ENCODE data around the gene FAM110D.

FAM110D gene

DNA sequence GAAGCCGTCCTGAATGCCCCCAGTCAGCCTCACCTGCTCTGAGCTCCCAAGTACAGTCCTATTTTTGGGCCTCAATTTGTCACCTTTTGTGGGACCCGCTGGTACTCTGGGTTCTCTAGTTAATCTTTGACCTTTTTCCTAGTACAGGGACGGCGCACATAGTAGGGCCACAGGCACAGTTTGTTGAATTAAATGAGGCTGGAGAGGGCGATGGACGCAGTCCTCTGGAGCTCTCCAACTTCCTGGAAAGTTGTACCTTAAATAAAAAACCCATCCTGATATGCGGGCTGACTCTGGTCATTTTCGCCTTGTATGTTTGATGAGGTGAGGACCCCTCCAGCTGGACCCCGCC is 4.8 kb downstream of the FAM110D start:
- no peak for DNase-seq (ENCODE audit: low spot score)

DNA sequence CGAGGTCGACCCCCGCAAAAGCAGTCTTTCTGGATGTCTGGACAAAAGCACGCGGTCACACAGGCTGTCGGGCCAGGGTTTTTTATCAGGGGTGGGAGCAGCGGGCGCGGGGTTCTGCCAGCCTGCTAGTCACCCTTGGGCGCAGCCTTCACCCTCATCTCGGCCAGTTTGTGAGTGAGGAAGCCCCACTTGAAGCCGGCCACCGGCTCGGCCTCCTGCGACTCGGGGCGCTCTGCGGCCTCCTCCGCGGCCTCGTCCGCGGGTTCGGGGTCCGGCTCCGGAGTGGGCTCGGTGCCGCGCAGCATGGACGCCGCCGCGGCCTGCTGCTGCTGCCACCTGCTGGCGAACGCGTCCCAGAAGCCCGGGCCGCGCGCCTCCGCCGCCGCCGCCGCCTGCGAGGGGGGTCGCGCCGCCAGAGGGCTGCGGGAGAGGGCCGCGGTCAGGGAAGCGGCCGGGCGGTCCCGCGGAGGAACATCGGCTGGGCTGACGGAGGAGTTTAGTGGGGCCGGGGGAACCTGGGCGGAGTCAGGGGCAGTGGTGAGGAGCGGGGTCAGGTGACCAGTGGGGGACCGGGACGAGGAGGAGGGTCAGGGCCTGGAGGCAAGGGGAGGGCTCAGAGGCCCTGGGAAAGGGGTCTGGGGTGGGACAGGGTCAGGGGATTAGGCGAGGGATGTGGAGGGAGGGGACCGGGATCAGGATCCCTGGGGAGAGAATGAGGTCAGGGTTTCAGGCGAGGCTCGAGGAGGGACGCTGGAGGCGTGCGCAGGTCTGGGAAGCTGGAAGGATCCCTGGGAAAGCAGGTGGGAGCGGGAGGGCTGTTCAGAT is 5.4 kb downstream of the FAM110D start:
- DNase-seq (ENCODE audit: low spot score): peak; percentile 62

DNA sequence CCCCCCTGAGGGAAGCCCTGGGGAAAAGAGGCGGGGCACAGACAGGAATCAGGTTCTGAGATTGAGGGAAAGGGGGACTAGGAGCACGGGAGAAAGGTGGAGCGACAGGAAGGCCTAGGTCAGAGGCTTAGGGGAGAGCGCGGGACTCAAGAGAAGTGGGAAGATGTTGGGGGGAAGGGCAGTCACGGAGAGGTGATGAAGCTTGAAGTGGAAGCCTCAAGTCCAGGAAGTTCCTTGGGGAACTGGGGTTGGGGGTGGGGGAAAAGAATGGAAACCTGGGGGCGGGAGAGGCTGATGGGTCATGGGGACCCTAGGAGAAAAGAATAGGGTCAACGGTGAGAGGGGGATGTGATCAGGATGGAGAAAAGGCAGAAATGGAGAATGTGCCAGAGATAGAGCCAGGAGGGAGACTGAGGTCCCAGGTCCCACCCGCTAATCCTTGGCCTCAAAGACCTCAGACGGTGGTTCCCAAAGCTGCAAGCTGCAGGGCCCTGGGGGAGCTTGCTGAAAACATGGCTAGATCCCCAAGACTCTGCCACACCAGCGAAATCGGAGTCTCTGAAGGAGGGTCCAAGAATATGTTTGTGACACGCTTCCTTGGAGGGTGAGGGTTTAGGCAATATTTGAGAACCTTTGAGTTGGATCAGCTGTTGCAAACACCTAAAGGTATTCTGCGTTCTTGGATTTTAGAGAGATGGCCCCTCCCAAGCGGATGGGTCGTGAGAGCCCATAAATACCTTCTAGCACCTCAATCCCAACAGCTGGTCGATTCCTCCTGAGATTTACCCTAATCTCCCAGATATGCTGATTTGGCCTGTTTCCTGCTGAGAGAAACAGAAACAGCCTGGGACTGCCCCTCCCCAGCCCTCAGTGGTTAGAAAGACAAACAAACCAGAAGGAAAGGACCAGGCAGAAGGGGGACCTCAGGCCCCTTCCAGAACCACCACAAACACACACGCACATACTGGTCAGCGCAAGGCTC is 6.3 kb downstream of the FAM110D start:
- DNase-seq (ENCODE audit: low spot score): no peak

DNA sequence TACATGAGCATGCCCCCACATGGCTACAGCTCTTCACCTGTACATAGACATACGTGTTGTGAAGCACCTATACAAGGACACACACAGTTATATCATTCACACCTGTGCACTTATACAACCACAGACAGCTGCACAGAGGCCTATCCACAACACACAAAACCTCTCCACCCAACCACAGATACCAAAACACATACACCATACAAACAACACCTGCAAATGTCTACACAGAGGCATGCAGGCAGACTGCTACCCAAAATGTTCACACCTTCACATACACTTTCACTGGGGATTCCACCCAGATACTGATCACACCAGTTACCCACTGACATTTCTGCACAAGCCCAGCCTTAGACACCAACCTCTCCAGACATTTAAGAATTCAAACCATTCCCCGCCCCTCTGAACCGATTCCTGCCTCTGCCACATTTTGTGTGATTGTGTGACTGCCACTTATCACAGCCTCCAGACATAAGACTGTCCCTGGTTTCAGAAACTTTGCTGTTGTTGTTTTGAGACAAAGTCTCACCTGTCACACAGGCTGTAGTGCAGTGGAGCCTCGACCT is 7.9 kb downstream of the FAM110D start:
- no peak for DNase-seq (ENCODE audit: low spot score)

DNA sequence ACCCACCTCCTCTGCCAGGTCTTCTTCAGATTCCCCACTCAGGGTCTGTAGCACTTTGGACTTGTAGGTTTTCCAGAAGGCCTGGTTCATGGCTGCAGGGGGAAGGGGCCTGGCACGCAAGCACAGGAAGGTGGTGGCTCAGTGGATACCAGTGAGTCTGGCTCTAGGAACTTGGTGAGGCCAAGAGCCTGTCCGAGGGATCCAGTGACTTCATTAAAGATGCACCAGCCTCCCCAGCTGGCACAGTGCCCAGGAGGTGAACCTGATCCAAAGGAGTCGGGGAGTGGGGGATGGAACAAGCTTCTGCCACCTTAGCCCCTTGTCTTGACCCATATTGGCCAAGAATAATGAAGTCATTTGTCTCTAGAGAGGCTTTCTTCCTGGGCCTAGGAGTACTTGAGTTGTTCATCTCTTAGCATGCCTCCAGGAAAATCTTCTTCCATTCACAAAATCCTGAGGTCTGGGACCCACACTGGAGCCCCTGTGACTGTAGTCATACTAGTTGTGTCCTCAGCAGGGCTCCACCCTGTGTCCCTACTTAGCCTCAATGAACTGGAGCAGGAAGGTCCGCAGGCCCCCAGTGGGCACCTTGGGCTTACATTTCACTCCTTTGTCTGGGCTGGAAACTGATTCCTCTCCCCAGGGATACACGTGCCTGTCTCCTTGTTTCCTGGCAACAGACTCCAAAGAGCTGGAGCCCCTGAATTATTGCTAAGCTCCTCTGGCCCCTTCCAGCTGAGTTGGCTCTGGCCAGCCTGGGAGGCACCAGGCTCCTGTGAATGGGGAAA is 9.7 kb downstream of the FAM110D start, which contains the start of gene C1orf232:
Gene C1orf232, minus strand, starts transcription at position 554 of the 788 bp plus-strand sequence. Its CDS starts 464 bp downstream, at position 90.
- no peak for DNase-seq (ENCODE audit: low spot score)

DNA sequence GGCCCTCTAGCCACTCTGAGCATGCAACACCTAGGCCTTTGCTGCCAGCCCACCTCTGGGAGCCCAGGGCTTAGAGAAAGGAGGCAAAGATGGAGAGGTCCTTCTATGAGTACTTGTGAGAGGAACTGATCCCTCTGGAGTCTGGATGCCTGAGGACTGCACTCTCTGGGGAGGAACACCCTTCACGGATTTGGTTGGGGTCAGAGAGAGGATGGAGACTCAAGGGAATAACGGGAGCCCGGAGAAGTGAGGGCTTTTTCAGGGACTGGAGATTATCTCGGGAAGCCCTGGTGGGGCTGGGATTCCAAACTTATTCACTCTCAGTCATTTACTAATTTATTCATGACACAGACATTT is 10.3 kb downstream of the FAM110D start:
- DNase-seq (ENCODE audit: low spot score): no peak

DNA sequence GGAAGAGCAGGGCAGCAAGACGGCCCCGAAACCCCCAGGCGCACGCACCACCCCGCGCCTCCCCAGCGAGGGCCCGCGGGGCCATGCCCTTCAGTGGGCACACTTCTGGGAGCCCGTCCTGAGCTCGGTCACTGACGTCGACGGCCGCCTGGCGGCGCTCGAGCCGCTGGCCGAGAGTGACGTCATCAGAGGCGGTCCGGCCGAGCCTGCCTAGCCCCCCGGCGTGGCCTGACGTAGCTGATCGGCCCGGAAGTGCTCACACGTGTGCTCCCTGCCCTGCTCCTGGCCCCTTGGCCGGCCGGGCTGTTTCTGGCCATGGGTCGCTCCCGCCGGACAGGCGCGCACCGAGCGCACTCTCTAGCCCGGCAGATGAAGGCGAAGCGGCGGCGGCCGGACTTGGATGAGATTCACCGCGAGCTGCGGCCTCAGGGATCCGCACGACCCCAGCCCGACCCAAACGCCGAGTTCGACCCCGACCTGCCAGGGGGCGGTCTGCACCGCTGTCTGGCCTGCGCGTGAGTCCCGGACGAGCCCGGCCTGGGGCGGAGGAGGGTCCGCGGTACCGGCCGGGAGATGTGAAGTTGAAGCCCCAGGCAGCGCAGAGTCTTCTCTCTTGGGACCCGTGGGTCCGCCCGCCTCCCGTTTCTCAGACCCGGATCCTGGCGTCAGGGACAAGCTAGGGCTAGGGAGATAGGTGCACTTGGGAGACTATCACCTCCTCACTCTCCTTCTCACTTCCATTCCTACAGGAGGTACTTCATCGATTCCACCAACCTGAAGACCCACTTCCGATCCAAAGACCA is 11.0 kb downstream of the FAM110D start, which contains the start of gene ZNF593:
Gene ZNF593, plus strand, starts transcription at position 240 of the 803 bp plus-strand sequence. Its CDS starts 76 bp downstream, at position 316.
- peak; percentile 97 for DNase-seq (ENCODE audit: low spot score)

DNA sequence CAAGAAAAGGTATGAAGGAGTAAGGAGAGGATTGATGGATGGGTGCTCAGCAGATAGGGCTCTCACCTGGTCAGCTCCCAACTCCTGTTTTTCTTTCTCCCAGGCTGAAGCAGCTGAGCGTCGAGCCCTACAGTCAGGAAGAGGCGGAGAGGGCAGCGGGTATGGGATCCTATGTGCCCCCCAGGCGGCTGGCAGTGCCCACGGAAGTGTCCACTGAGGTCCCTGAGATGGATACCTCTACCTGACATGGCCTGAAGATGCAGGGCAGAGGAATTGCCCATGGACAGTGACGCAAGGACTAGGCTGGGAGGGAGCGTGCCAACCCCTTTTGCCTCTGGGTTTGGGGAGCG is 11.6 kb downstream of the FAM110D start:
- DNase-seq (ENCODE audit: low spot score): no peak

DNA sequence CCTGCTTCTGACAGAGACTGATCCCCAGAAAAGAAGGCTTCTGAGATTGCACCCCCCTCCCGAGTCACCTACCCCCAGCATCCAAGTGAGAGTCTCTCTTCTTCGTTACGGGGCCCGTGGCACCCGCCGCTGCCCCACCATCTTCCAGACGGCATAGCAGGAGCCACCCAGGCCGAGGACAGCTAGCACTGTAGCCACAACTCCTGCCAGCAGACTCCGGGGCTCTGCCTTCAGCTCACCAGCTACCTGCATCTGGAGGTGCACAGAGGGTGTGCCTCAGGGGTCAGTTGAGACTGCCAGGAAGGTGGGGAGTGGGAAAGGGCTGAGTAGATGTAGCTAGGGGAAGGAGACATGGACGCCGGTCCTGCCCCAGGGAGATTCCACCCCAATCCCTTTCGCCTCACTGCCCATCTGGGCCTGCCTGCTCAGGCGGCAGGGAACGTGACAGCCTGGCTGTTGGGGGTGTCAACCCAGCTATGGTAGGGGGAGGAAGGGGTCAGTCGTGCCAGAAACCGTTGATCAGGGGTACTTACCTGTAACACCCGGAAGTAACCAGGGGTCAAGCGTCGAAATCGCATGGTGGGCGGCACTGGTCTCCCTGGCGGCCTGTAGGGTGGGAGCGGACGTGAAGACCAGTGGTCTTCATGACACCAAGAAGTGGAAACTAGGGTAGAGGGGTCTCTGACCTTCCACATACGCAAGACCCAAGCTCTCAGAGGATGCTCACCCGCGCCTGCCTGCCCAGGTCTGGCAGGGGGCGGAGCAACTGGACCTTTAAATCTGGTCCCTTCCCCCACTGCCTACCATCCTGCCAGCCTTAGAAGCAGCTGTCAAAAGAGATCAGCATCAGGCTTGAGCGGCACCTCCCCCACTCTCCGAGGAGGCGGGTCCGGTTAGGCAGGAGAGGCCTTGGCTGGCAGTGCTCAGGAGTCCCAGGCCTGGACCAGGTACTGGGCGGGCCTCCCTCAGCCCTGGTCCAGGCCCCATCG is 12.5 kb downstream of the FAM110D start, which contains the start of gene ZNF593OS:
Gene ZNF593OS, minus strand, starts transcription at position 749 of the 989 bp plus-strand sequence. Its CDS starts 171 bp downstream, at position 578.
- no peak for DNase-seq (ENCODE audit: low spot score)

DNA sequence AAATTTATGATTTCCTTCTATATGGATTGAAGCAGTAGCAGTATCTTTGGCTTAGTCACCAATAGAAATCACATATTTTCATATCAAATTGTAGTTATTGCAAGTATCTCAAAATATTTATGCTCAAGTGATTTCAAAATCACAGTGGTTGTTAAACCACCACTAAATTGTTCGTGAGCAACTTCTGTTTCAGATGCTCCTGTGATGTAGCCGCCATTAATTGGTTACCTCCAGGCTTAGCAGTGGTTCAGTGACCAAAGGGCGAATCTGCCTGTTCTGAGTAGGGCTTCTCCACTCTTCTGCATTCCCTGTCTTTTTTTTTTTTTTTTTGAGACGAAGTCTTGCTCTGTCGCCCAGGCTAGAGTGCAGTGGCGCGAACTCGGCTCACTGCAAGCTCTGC is 16.5 kb downstream of the FAM110D start:
- no peak for DNase-seq (ENCODE audit: low spot score)

DNA sequence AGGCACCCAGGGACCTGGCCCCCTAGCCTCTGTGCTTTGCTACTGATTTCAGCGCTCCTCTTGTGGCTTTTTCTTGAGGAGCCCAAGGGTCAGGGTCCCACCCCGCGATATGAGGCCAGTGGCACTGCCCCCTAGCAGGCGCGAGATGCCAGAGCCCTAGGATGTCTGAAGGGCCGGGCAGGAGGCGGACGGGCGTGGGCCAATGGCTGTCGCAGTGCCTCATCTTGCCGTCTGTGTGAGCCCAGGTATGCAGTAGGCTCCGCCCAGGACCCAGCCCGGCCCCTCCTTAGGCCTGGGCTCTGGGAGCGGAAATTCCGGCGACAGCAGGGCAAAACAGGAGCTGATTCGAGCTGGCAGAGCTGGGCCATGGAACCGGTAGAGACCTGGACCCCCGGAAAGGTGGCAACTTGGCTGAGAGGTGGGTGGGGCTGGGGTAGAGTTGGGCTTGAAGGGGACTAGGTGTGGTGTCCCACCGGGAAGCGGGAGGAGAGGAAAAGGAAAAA is 18.4 kb downstream of the FAM110D start, which contains the start of gene CNKSR1:
Gene CNKSR1, plus strand, starts transcription at position 310 of the 503 bp plus-strand sequence. Its CDS starts 57 bp downstream, at position 367.
- no peak for DNase-seq (ENCODE audit: low spot score)

DNA sequence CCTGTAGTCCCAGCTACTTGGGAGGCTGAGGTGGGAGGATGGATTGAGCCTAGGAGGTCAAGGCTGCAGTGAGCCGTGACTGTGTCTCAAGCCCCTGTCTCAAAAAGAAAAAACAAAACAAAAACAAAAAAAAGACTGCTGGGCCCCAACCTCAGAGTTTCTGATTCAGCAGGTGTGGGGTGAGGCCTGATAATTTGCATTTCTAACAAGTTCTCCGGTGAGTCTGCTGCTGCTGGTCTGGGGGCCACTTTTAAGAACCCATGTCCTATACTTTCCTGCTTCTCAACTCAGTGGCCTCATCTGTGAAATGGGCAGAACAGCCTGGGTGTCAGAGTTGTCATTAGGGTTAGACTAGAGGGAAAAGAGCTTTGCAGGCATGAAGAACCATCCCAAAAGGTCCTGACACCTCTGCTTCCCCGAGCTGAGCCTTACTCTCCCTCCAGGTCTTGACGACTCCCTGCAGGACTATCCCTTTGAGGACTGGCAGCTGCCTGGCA is 21.2 kb downstream of the FAM110D start:
- DNase-seq (ENCODE audit: low spot score): no peak

DNA sequence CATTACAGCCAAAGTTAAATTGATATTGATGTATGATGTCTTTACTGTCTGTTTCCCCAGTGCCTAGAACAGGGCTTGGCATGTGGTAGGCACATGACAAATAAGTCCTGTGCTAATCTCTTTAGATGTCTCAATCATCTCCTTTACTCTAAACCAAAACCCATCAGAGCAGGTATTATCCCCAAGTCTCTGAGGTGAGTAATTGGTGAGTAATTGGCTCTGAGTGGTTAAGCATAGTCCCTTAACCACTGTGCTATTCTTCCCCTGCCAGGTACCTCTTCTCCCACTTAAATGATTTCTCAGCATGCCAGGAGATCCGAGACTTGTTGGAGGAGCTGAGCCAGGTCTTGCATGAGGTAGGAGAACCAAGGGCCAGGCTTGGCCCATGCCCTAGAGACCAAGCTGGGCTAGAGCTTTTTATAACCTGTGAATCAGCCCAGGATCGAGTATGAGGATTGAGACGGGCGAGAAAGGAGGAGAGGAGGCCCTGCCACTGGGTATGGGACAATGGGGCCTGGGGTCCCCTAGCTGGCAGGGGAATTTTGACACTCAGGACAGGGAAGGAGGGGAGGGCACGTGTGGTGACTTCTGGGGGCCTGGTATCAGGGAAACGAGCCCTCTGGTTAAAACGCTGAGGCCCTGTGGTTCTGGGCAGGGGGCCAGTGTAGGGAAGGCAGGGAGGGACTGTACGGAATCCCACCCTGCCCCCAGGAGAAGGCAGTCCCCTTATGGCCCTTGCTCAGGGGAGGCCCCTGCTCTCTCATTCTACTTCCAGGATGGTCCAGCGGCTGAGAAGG is 22.9 kb downstream of the FAM110D start:
- DNase-seq (ENCODE audit: low spot score): no peak

DNA sequence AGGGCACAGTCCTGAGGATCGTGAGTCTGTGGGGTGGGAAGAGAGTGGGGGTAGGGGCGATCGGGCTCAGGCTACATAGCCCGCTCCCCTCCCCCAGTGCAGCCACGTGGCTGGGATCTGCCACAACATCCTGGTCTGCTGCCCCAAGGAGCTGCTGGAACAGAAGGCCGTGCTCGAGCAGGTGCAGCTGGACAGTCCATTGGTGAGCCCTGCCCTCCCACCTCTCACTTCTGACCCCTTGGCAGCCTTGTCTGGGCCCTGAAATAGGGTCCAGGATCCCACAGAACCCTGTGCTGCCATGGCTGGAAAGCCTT is 23.5 kb downstream of the FAM110D start:
- DNase-seq (ENCODE audit: low spot score): no peak

DNA sequence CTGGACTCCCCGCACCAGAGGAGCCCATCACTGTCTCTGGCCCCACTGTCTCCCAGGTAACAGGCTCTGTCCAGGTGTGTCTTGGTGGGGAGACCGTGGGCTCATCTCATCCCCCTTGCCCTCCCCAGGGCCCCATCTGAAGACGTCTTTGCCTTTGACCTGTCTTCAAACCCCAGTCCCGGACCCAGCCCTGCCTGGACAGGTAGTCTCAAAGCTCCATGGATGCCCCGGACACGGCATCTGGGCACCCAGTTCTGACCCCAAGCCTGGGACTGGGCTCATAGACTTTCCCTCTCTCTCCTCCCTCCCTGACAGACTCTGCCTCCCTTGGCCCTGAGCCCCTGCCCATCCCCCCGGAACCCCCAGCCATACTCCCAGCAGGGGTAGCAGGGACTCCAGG is 25.2 kb downstream of the FAM110D start:
- no peak for DNase-seq (ENCODE audit: low spot score)

DNA sequence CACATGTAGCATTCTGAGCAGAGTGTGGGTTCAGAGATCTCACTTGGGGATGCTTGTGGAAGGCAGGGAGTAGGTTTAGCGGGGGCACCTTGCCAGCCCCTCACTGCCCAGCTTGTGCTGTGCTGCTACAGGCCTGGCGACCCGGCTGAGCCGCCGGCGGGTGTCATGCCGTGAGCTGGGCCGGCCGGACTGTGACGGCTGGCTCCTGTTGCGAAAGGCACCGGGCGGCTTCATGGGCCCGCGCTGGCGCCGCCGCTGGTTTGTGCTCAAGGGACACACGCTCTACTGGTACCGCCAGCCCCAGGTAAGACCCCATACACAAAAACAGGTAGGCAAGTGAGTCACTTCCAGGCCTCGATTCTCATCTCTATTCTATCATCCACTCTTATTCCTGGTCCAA is 26.0 kb downstream of the FAM110D start:
- no peak for DNase-seq (ENCODE audit: low spot score)

DNA sequence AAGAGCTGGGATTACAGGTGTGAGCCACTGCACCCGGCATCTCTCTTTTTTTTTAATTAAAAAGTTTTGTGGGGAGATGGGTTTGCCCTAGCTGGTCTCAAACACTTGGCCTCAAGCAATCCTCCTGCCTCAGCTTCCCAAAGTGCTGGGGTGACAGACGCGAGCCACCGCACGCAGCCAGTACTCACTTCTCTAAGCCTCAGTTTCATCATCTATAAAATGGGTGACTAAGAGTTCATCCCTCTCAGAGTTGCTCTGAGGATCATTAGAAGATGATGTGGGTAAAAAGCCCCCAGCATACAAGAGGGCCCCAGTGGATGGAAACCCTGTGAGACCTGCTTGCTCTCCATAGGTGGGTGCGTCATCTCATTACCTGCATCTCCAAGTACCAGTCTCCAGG is 29.0 kb downstream of the FAM110D start:
- no peak for DNase-seq (ENCODE audit: low spot score)

DNA sequence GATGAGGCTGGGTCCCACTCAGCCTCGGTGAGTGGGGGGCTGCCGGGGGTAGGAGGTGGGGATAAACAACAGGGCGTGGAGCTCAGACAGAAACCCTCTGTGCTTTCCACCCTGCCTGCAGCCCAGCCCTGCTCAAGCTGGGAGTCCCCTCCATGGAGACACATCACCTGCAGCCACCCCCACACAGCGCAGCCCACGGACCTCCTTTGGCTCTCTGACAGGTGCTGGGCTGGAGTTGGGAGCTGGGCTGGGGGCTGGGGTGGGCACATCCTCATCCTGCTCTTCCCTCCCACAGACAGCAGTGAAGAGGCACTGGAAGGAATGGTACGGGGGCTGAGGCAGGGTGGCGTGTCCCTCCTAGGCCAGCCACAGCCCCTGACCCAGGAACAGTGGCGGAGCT is 29.6 kb downstream of the FAM110D start:
- no peak for DNase-seq (ENCODE audit: low spot score)
